BLaER1 (cell line): ENCODE measurements around the gene CDH3.

ENCODE experiments used
- H3K27ac ChIP-seq: shearing (Covaris generic); formaldehyde crosslinking; 2 replicates; pipeline ENCODE4 v1.8.1; 2022
- H3K27me3 ChIP-seq: shearing (Covaris generic); formaldehyde crosslinking; 2 replicates; pipeline ENCODE4 v1.8.1; 2022
- H3K36me3 ChIP-seq: shearing (Covaris generic); formaldehyde crosslinking; 2 replicates; pipeline ENCODE4 v1.8.1; 2022
- H3K4me1 ChIP-seq: shearing (Covaris generic); formaldehyde crosslinking; 2 replicates; pipeline ENCODE4 v1.8.1; 2022
- H3K4me2 ChIP-seq: shearing (Covaris generic); formaldehyde crosslinking; 2 replicates; pipeline ENCODE4 v1.8.1; 2022
- H3K4me3 ChIP-seq: shearing (Covaris generic); formaldehyde crosslinking; 2 replicates; pipeline ENCODE4 v1.8.1; 2022
- H3K9ac ChIP-seq: shearing (Covaris generic); formaldehyde crosslinking; 2 replicates; pipeline ENCODE4 v1.8.1; 2022
- H3K9me3 ChIP-seq: shearing (Covaris generic); formaldehyde crosslinking; 2 replicates; pipeline ENCODE4 v1.8.1; 2022
- H4K20me1 ChIP-seq: shearing (Covaris generic); formaldehyde crosslinking; 2 replicates; pipeline ENCODE4 v1.8.1; 2022
- Cebpa-rat ChIP-seq: shearing (Covaris generic); IDR thresholded peaks from 2 replicates; pipeline ENCODE4 v1.8.1; 2022

CDH3 gene

GRCh38 chr16:68660359-68660795 is 15.3 kb downstream of the CDH3 start:
- Histone ChIP-seq H3K4me3 (no peak overlapping the region), H3K36me3 (no peaks in the 10 kb centered on the region), H3K27ac (no peak overlapping the region), H3K27me3 (no peaks in the 10 kb centered on the region), H3K4me2 (no peak overlapping the region), H3K9ac (no peak overlapping the region), H3K9me3 (no peaks in the 10 kb centered on the region), H3K4me1 (peaks cover 14% of the 10 kb centered on the region), H4K20me1 (no peaks in the 10 kb centered on the region)
- TF ChIP-seq Cebpa-rat: no peak

- Histone ChIP-seq H3K9me3 (no peaks in the 10 kb centered on the region), H3K27me3 (no peaks in the 10 kb centered on the region), H3K9ac (no peak overlapping the region), H3K4me2 (no peak overlapping the region), H3K4me3 (no peak overlapping the region), H3K36me3 (no peaks in the 10 kb centered on the region), H3K4me1 (peaks cover 30% of the 10 kb centered on the region), H3K27ac (no peak overlapping the region), H4K20me1 (no peaks in the 10 kb centered on the region)
- TF ChIP-seq Cebpa-rat: no peak
Observed at GRCh38 chr16:68662035-68662434, 16.9 kb downstream of the CDH3 start.

- no peak for TF ChIP-seq Cebpa-rat
- Histone ChIP-seq H3K4me3 (no peak overlapping the region), H3K4me1 (peaks cover 53% of the 10 kb centered on the region), H4K20me1 (no peaks in the 10 kb centered on the region), H3K9ac (no peak overlapping the region), H3K4me2 (no peak overlapping the region), H3K27me3 (no peaks in the 10 kb centered on the region), H3K9me3 (no peaks in the 10 kb centered on the region), H3K36me3 (no peaks in the 10 kb centered on the region), H3K27ac (no peak overlapping the region)
Observed at GRCh38 chr16:68664297-68664696, 19.2 kb downstream of the CDH3 start.

- Histone ChIP-seq H3K27ac (no peak overlapping the region), H3K4me1 (peaks cover 58% of the 10 kb centered on the region), H4K20me1 (no peaks in the 10 kb centered on the region), H3K4me2 (no peak overlapping the region), H3K36me3 (no peaks in the 10 kb centered on the region), H3K9me3 (0 out of 2 replicates have a peak, but pooled peaks cover 2% of the 10 kb centered on the region), H3K4me3 (no peak overlapping the region), H3K9ac (no peak overlapping the region), H3K27me3 (no peaks in the 10 kb centered on the region)
- TF ChIP-seq Cebpa-rat: no peak
Observed at GRCh38 chr16:68665501-68665900, 20.4 kb downstream of the CDH3 start.

- Histone ChIP-seq H3K27me3 (no peaks in the 10 kb centered on the region), H3K9me3 (peaks cover 7% of the 10 kb centered on the region; the same call in 1 of the 2 replicates), H3K4me3 (no peak overlapping the region), H3K4me2 (peak overlapping the region; percentile 67), H3K36me3 (no peaks in the 10 kb centered on the region), H4K20me1 (no peaks in the 10 kb centered on the region), H3K27ac (peak overlapping the region; percentile 77), H3K4me1 (peaks cover 70% of the 10 kb centered on the region), H3K9ac (peak overlapping the region; percentile 34; the same call in 1 of the 2 replicates)
- no peak for TF ChIP-seq Cebpa-rat
Observed at GRCh38 chr16:68668266-68668665, 23.2 kb downstream of the CDH3 start.

- Histone ChIP-seq H3K9me3 (peaks cover 8% of the 10 kb centered on the region; the same call in 1 of the 2 replicates), H3K9ac (no peak overlapping the region), H3K4me3 (no peak overlapping the region), H3K36me3 (no peaks in the 10 kb centered on the region), H3K4me2 (no peak overlapping the region), H3K27ac (no peak overlapping the region), H3K27me3 (no peaks in the 10 kb centered on the region), H3K4me1 (peaks cover 12% of the 10 kb centered on the region), H4K20me1 (no peaks in the 10 kb centered on the region)
- no peak for TF ChIP-seq Cebpa-rat
Observed at GRCh38 chr16:68676113-68676860, 31.2 kb downstream of the CDH3 start.

- Histone ChIP-seq H4K20me1 (no peaks in the 10 kb centered on the region), H3K9ac (no peak overlapping the region), H3K4me1 (no peaks in the 10 kb centered on the region), H3K36me3 (no peaks in the 10 kb centered on the region), H3K4me3 (no peak overlapping the region), H3K27ac (no peak overlapping the region), H3K4me2 (no peak overlapping the region), H3K9me3 (no peaks in the 10 kb centered on the region), H3K27me3 (no peaks in the 10 kb centered on the region; the same call in 1 of the 2 replicates)
- TF ChIP-seq Cebpa-rat: no peak
Observed at GRCh38 chr16:68681038-68681437, 35.9 kb downstream of the CDH3 start.

- H3K9me3 ChIP-seq: no peaks in the 10 kb centered on the region
- no peak overlapping the region for H3K4me3 ChIP-seq
- H3K4me2 ChIP-seq: no peak overlapping the region
- no peak overlapping the region for H3K9ac ChIP-seq
- no peak for TF ChIP-seq Cebpa-rat
- H3K36me3 ChIP-seq: no peaks in the 10 kb centered on the region
- no peaks in the 10 kb centered on the region for H4K20me1 ChIP-seq
- no peaks in the 10 kb centered on the region; the same call in 1 of the 2 replicates for H3K27me3 ChIP-seq
- no peak overlapping the region for H3K27ac ChIP-seq
- H3K4me1 ChIP-seq: no peaks in the 10 kb centered on the region
Observed at GRCh38 chr16:68685685-68686478, 40.8 kb downstream of the CDH3 start.

GRCh38 chr16:68686905-68687304 is 41.8 kb downstream of the CDH3 start:
- Histone ChIP-seq H3K4me2 (no peak overlapping the region), H3K4me1 (peaks cover 7% of the 10 kb centered on the region), H3K9me3 (no peaks in the 10 kb centered on the region), H3K27me3 (no peaks in the 10 kb centered on the region; the same call in 1 of the 2 replicates), H3K27ac (no peak overlapping the region), H3K4me3 (no peak overlapping the region), H3K36me3 (no peaks in the 10 kb centered on the region), H3K9ac (no peak overlapping the region), H4K20me1 (no peaks in the 10 kb centered on the region)
- no peak for TF ChIP-seq Cebpa-rat

- TF ChIP-seq Cebpa-rat: no peak
- Histone ChIP-seq H3K27ac (no peak overlapping the region), H3K36me3 (no peaks in the 10 kb centered on the region)
Observed at GRCh38 chr16:68689921-68690320, 44.8 kb downstream of the CDH3 start.

More at GRCh38 chr16:68689921-68690320, 44.8 kb downstream of the CDH3 start:
- H3K27me3 ChIP-seq: no peaks in the 10 kb centered on the region; the same call in 1 of the 2 replicates
- no peak overlapping the region for H3K4me2 ChIP-seq
- no peaks in the 10 kb centered on the region for H4K20me1 ChIP-seq
- peaks cover 22% of the 10 kb centered on the region for H3K4me1 ChIP-seq
- no peak overlapping the region for H3K4me3 ChIP-seq
- no peaks in the 10 kb centered on the region for H3K9me3 ChIP-seq
- H3K9ac ChIP-seq: no peak overlapping the region
